Measurements from ENCODE around the gene SCAF8.
"Not testable (repeated sequence)": the region's sequence is repeated elsewhere in the genome, so short reads cannot be mapped to it uniquely, and the experiment has no call there.

SCAF8 gene

GRCh38 chr6:154766288-154766687, 33.1 kb downstream of the SCAF8 start:
- Histone ChIP-seq H3K4me3 (no peak overlapping the region), H3K27ac (peak overlapping the region in 2 of 21 experiments; percentile 14 to 19)

- Histone ChIP-seq H3K27ac (peak overlapping the region in 2 of 21 experiments; percentile 7 to 59), H3K4me3 (no peak overlapping the region)
Observed at GRCh38 chr6:154767003-154767723, 33.9 kb downstream of the SCAF8 start.

- Histone ChIP-seq H3K27ac (no peak overlapping the region), H3K4me3 (no peak overlapping the region)
Observed at GRCh38 chr6:154768280-154768679, 35.1 kb downstream of the SCAF8 start.

- no peak overlapping the region for H3K4me3 ChIP-seq
- no peak overlapping the region for H3K27ac ChIP-seq
Observed at GRCh38 chr6:154773610-154774089, 40.4 kb downstream of the SCAF8 start.

GRCh38 chr6:154779157-154779556, 45.9 kb downstream of the SCAF8 start:
- not testable (repeated sequence) for H3K27ac ChIP-seq, H3K4me3 ChIP-seq

GRCh38 chr6:154782193-154782592, 49.0 kb downstream of the SCAF8 start:
- no peak overlapping the region for H3K27ac ChIP-seq
- no peak overlapping the region for H3K4me3 ChIP-seq

- H3K4me3 ChIP-seq: no peak overlapping the region
- no peak overlapping the region for H3K27ac ChIP-seq
Observed at GRCh38 chr6:154783229-154783628, 50.0 kb downstream of the SCAF8 start.

- Histone ChIP-seq H3K4me3 (no peak overlapping the region), H3K27ac (no peak overlapping the region)
Observed at GRCh38 chr6:154785075-154785474, 51.9 kb downstream of the SCAF8 start.

GRCh38 chr6:154786144-154786868, 53.1 kb downstream of the SCAF8 start:
- no peak overlapping the region for H3K27ac ChIP-seq
- no peak overlapping the region for H3K4me3 ChIP-seq

GRCh38 chr6:154791556-154792317, 58.5 kb downstream of the SCAF8 start:
- Histone ChIP-seq H3K27ac (no peak overlapping the region), H3K4me3 (no peak overlapping the region)

GRCh38 chr6:154792325-154792724, 59.1 kb downstream of the SCAF8 start:
- no peak overlapping the region for H3K4me3 ChIP-seq
- H3K27ac ChIP-seq: no peak overlapping the region

- H3K27ac ChIP-seq: no peak overlapping the region
- H3K4me3 ChIP-seq: no peak overlapping the region
Observed at GRCh38 chr6:154792761-154793160, 59.5 kb downstream of the SCAF8 start.

- H3K27ac ChIP-seq: no peak overlapping the region
- no peak overlapping the region for H3K4me3 ChIP-seq
Observed at GRCh38 chr6:154796484-154796883, 63.3 kb downstream of the SCAF8 start.

- Histone ChIP-seq H3K4me3 (no peak overlapping the region), H3K27ac (no peak overlapping the region)
Observed at GRCh38 chr6:154797857-154798256, 64.6 kb downstream of the SCAF8 start.

GRCh38 chr6:154800338-154800737, 67.1 kb downstream of the SCAF8 start:
- H3K27ac ChIP-seq: no peak overlapping the region
- no peak overlapping the region for H3K4me3 ChIP-seq

GRCh38 chr6:154805288-154805911, 72.2 kb downstream of the SCAF8 start:
- H3K4me3 ChIP-seq: no peak overlapping the region
- H3K27ac ChIP-seq: no peak overlapping the region

- Histone ChIP-seq H3K27ac (no peak overlapping the region), H3K4me3 (no peak overlapping the region)
Observed at GRCh38 chr6:154806804-154807203, 73.6 kb downstream of the SCAF8 start.

GRCh38 chr6:154811663-154812062, 78.4 kb downstream of the SCAF8 start:
- not testable (repeated sequence) for H3K27ac ChIP-seq, H3K4me3 ChIP-seq

GRCh38 chr6:154814063-154814462, 80.8 kb downstream of the SCAF8 start:
- no peak overlapping the region for H3K4me3 ChIP-seq
- H3K27ac ChIP-seq: no peak overlapping the region

Measured in skin epidermis (tissue), 12 donors.